ENCODE results near the gene KCNJ10. TPM values are rescaled to one million over a fixed set of nuclear protein-coding genes. Genes with fewer than 3 reads are reported as not detected.
A peak's percentile ranks its signal among the peaks of the same experiment; 100 is the strongest.

KCNJ10 gene
- total RNA-seq, 2 experiments from 2014 or later = not detected

GRCh38 chr1:160096274-160097116 lies 26.5 kb upstream of the KCNJ10 start:
- Mint-ChIP-seq H3K27me3 (no peaks in the 10 kb centered on the region), H3K36me3 (peaks cover 6% of the 10 kb centered on the region), H3K4me3 (peak overlapping the region; percentile 86), H3K27ac (peak overlapping the region; percentile 72), H3K4me1 (peaks cover 35% of the 10 kb centered on the region), H3K9me3 (ENCODE audit: low read depth) (no peaks in the 10 kb centered on the region)
- ATAC-seq = no peak
- CTCF ChIA-PET = interaction anchor here (1.0 to 5.0 kb wide), 5 partner anchors 14 to 155 kb away, joined by 3 to 115 read pairs (median 4); partner anchors contain the start of gene KCNJ9
- DNase-seq = no peak

- no peaks in the 10 kb centered on the region for H3K9me3 Mint-ChIP-seq (ENCODE audit: low read depth)
- DNase-seq = no peak
- CTCF ChIA-PET = interaction anchor here (1.3 to 5.0 kb wide), 3 partner anchors 13 to 49 kb away, joined by 3 to 115 read pairs (median 10); partner anchors contain the start of gene KCNJ9
- H3K27ac Mint-ChIP-seq = peak overlapping the region; percentile 1
- H3K4me1 Mint-ChIP-seq = peaks cover 31% of the 10 kb centered on the region
- no peaks in the 10 kb centered on the region for H3K27me3 Mint-ChIP-seq
- H3K36me3 Mint-ChIP-seq = peaks cover 6% of the 10 kb centered on the region
- no peak for ATAC-seq
- no peak overlapping the region for H3K4me3 Mint-ChIP-seq
Observed at GRCh38 chr1:160095382-160096105, 25.6 kb upstream of the KCNJ10 start.

- peaks cover 30% of the 10 kb centered on the region for H3K4me1 Mint-ChIP-seq
- no peak overlapping the region for H3K27ac Mint-ChIP-seq
- no peak overlapping the region for H3K4me3 Mint-ChIP-seq
- peaks cover 6% of the 10 kb centered on the region for H3K36me3 Mint-ChIP-seq
- H3K9me3 Mint-ChIP-seq (ENCODE audit: low read depth) = no peaks in the 10 kb centered on the region
- no peaks in the 10 kb centered on the region for H3K27me3 Mint-ChIP-seq
- CTCF ChIA-PET = interaction anchor here (2.2 to 5.0 kb wide), 2 partner anchors 12 to 48 kb away, joined by 10 to 115 read pairs; partner anchors contain the start of gene KCNJ9
- no peak for ATAC-seq
- no peak for DNase-seq
Observed at GRCh38 chr1:160094806-160095205, 24.8 kb upstream of the KCNJ10 start.

- ATAC-seq = no peak
- no peaks in the 10 kb centered on the region for H3K9me3 Mint-ChIP-seq (ENCODE audit: low read depth)
- CTCF ChIA-PET = interaction anchor here (1.5 to 28.8 kb wide), 2 partner anchors 9 to 35 kb away, joined by 8 to 633 read pairs; partner anchors contain the start of gene KCNJ10
- no peak overlapping the region for H3K27ac Mint-ChIP-seq
- peaks cover 25% of the 10 kb centered on the region for H3K4me1 Mint-ChIP-seq
- no peaks in the 10 kb centered on the region for H3K27me3 Mint-ChIP-seq
- H3K36me3 Mint-ChIP-seq = peaks cover 6% of the 10 kb centered on the region
- no peak for DNase-seq
- no peak overlapping the region for H3K4me3 Mint-ChIP-seq
Observed at GRCh38 chr1:160094291-160094625, 24.3 kb upstream of the KCNJ10 start.

GRCh38 chr1:160093624-160094290 lies 23.8 kb upstream of the KCNJ10 start:
- CTCF ChIA-PET = interaction anchor here (1.5 to 28.8 kb wide), 2 partner anchors 8 to 34 kb away, joined by 8 to 633 read pairs; partner anchors contain the start of gene KCNJ10

GRCh38 chr1:160093069-160093395 lies 23.1 kb upstream of the KCNJ10 start:
- no peaks in the 10 kb centered on the region for H3K27me3 Mint-ChIP-seq
- no peak overlapping the region for H3K4me3 Mint-ChIP-seq
- H3K36me3 Mint-ChIP-seq = peaks cover 6% of the 10 kb centered on the region
- no peak for DNase-seq
- peaks cover 23% of the 10 kb centered on the region for H3K4me1 Mint-ChIP-seq
- ATAC-seq = no peak
- CTCF ChIA-PET = interaction anchor here (1.5 to 28.8 kb wide), 2 partner anchors 7 to 34 kb away, joined by 8 to 633 read pairs; partner anchors contain the start of gene KCNJ10
- no peaks in the 10 kb centered on the region for H3K9me3 Mint-ChIP-seq (ENCODE audit: low read depth)
- no peak overlapping the region for H3K27ac Mint-ChIP-seq

More at GRCh38 chr1:160093624-160094290, 23.8 kb upstream of the KCNJ10 start:
- Mint-ChIP-seq H3K9me3 (ENCODE audit: low read depth) (no peaks in the 10 kb centered on the region), H3K4me3 (no peak overlapping the region), H3K27ac (no peak overlapping the region), H3K36me3 (peaks cover 6% of the 10 kb centered on the region), H3K4me1 (peaks cover 23% of the 10 kb centered on the region), H3K27me3 (no peaks in the 10 kb centered on the region)
- ATAC-seq (no peak), DNase-seq (no peak)

- CTCF ChIA-PET = interaction anchor here (28.8 kb wide), 1 partner anchor 33 kb away, joined by 633 read pairs; the partner anchor contains the start of gene KCNJ10
- ATAC-seq = no peak
- no peak for DNase-seq
- Mint-ChIP-seq H3K9me3 (ENCODE audit: low read depth) (no peaks in the 10 kb centered on the region), H3K4me3 (no peak overlapping the region), H3K27ac (no peak overlapping the region), H3K27me3 (no peaks in the 10 kb centered on the region), H3K36me3 (peaks cover 6% of the 10 kb centered on the region), H3K4me1 (peaks cover 19% of the 10 kb centered on the region)
Observed at GRCh38 chr1:160092366-160093068, 22.6 kb upstream of the KCNJ10 start.

GRCh38 chr1:160091666-160092223 lies 21.8 kb upstream of the KCNJ10 start:
- DNase-seq (no peak), ATAC-seq (no peak)
- no peak overlapping the region for H3K4me3 Mint-ChIP-seq
- H3K27me3 Mint-ChIP-seq = no peaks in the 10 kb centered on the region
- CTCF ChIA-PET = interaction anchor here (28.8 kb wide), 1 partner anchor 32 kb away, joined by 633 read pairs; the partner anchor contains the start of gene KCNJ10
- no peaks in the 10 kb centered on the region for H3K9me3 Mint-ChIP-seq (ENCODE audit: low read depth)
- no peak overlapping the region for H3K27ac Mint-ChIP-seq
- H3K36me3 Mint-ChIP-seq = peaks cover 6% of the 10 kb centered on the region
- H3K4me1 Mint-ChIP-seq = peaks cover 11% of the 10 kb centered on the region

- no peak overlapping the region for H3K27ac Mint-ChIP-seq
- CTCF ChIA-PET = interaction anchor here (28.8 kb wide), 1 partner anchor 31 kb away, joined by 633 read pairs; the partner anchor contains the start of gene KCNJ10
- peaks cover 4% of the 10 kb centered on the region for H3K4me1 Mint-ChIP-seq
Observed at GRCh38 chr1:160090760-160091159, 20.8 kb upstream of the KCNJ10 start.

GRCh38 chr1:160089883-160090282 lies 19.9 kb upstream of the KCNJ10 start:
- Mint-ChIP-seq H3K4me1 (peaks cover 4% of the 10 kb centered on the region), H3K27ac (no peak overlapping the region)
- no peak for DNase-seq

More at GRCh38 chr1:160090760-160091159, 20.8 kb upstream of the KCNJ10 start:
- H3K36me3 Mint-ChIP-seq = peaks cover 6% of the 10 kb centered on the region
- no peak for ATAC-seq
- no peaks in the 10 kb centered on the region for H3K9me3 Mint-ChIP-seq (ENCODE audit: low read depth)
- H3K4me3 Mint-ChIP-seq = no peak overlapping the region
- DNase-seq = no peak
- H3K27me3 Mint-ChIP-seq = no peaks in the 10 kb centered on the region

GRCh38 chr1:160087118-160087662 lies 17.2 kb upstream of the KCNJ10 start:
- H3K4me1 Mint-ChIP-seq = peaks cover 6% of the 10 kb centered on the region
- H3K27ac Mint-ChIP-seq = no peak overlapping the region
- ATAC-seq (no peak), DNase-seq (no peak)
- H3K4me3 Mint-ChIP-seq = no peak overlapping the region
- CTCF ChIA-PET = interaction anchor here (0.9 to 28.8 kb wide), 8 partner anchors 10 to 203 kb away, joined by 3 to 633 read pairs (median 8); partner anchors contain the start of genes IGSF8 and KCNJ10
- no peaks in the 10 kb centered on the region for H3K9me3 Mint-ChIP-seq (ENCODE audit: low read depth)
- H3K27me3 Mint-ChIP-seq = peaks cover 13% of the 10 kb centered on the region
- H3K36me3 Mint-ChIP-seq = peaks cover 2% of the 10 kb centered on the region

More at GRCh38 chr1:160089883-160090282, 19.9 kb upstream of the KCNJ10 start:
- no peak for ATAC-seq
- H3K4me3 Mint-ChIP-seq = no peak overlapping the region
- no peaks in the 10 kb centered on the region for H3K9me3 Mint-ChIP-seq (ENCODE audit: low read depth)
- peaks cover 6% of the 10 kb centered on the region for H3K36me3 Mint-ChIP-seq
- CTCF ChIA-PET = interaction anchor here (28.8 kb wide), 1 partner anchor 30 kb away, joined by 633 read pairs; the partner anchor contains the start of gene KCNJ10
- H3K27me3 Mint-ChIP-seq = no peaks in the 10 kb centered on the region

GRCh38 chr1:160086456-160086892 lies 16.5 kb upstream of the KCNJ10 start:
- ATAC-seq (no peak), DNase-seq (no peak)
- Mint-ChIP-seq H3K9me3 (ENCODE audit: low read depth) (no peaks in the 10 kb centered on the region), H3K27me3 (peaks cover 20% of the 10 kb centered on the region), H3K27ac (no peak overlapping the region), H3K36me3 (no peaks in the 10 kb centered on the region), H3K4me3 (no peak overlapping the region), H3K4me1 (peaks cover 6% of the 10 kb centered on the region)
- CTCF ChIA-PET = interaction anchor here (0.8 to 28.8 kb wide), 15 partner anchors 7 to 204 kb away, joined by 3 to 633 read pairs (median 6); partner anchors contain the start of genes IGSF8 and KCNJ10

Data from activated CD8-positive, alpha-beta memory T cell treated with anti-CD3 and anti-CD28 coated beads, Interleukin-2, amount 10 ng/mL, durations not matched to agents 7 days and 5 days (primary cell).